GM21515 (cell line): ENCODE measurements around the gene CALN1.

ENCODE experiments used
- ATAC-seq: cut with Tn5 transposase; IDR thresholded peaks from one replicate; pipeline ENCODE4 v1.9.1; 2021; ENCODE audit not compliant: unreplicated experiment

The CALN1 gene

GRCh38 chr7:72048420-72048819 lies 363.7 kb downstream of the CALN1 start:
- no peak for ATAC-seq

GRCh38 chr7:72042855-72043254 lies 369.3 kb downstream of the CALN1 start:
- no peak for ATAC-seq

- no peak for ATAC-seq
Observed at GRCh38 chr7:72040641-72041040, 371.5 kb downstream of the CALN1 start.

- ATAC-seq = no peak
Observed at GRCh38 chr7:72039460-72039859, 372.7 kb downstream of the CALN1 start.

GRCh38 chr7:72038022-72038732 lies 374.0 kb downstream of the CALN1 start:
- ATAC-seq = no peak

- no peak for ATAC-seq
Observed at GRCh38 chr7:72037516-72037915, 374.6 kb downstream of the CALN1 start.

GRCh38 chr7:72035266-72035665 lies 376.9 kb downstream of the CALN1 start:
- ATAC-seq = no peak

- no peak for ATAC-seq
Observed at GRCh38 chr7:72032934-72033333, 379.2 kb downstream of the CALN1 start.

- ATAC-seq = no peak
Observed at GRCh38 chr7:72030994-72031667, 381.0 kb downstream of the CALN1 start.

- ATAC-seq = no peak
Observed at GRCh38 chr7:72028267-72028666, 383.9 kb downstream of the CALN1 start.

- no peak for ATAC-seq
Observed at GRCh38 chr7:72025381-72025960, 386.7 kb downstream of the CALN1 start.

- no peak for ATAC-seq
Observed at GRCh38 chr7:72023926-72024325, 388.2 kb downstream of the CALN1 start.

- no peak for ATAC-seq
Observed at GRCh38 chr7:72021716-72022115, 390.4 kb downstream of the CALN1 start.

- ATAC-seq = no peak
Observed at GRCh38 chr7:72020311-72020710, 391.8 kb downstream of the CALN1 start.

GRCh38 chr7:72019436-72019835 lies 392.7 kb downstream of the CALN1 start:
- ATAC-seq = no peak

- ATAC-seq = no peak
Observed at GRCh38 chr7:72017756-72018155, 394.4 kb downstream of the CALN1 start.

- ATAC-seq = no peak
Observed at GRCh38 chr7:72016574-72016973, 395.6 kb downstream of the CALN1 start.

GRCh38 chr7:72015136-72015535 lies 397.0 kb downstream of the CALN1 start:
- no peak for ATAC-seq

- ATAC-seq = no peak
Observed at GRCh38 chr7:72007018-72007417, 405.1 kb downstream of the CALN1 start.

GRCh38 chr7:72003236-72003635 lies 408.9 kb downstream of the CALN1 start:
- ATAC-seq = no peak

GRCh38 chr7:71996141-71996540 lies 416.0 kb downstream of the CALN1 start:
- ATAC-seq = no peak

GRCh38 chr7:71995111-71995510 lies 417.0 kb downstream of the CALN1 start:
- no peak for ATAC-seq
